ENCODE data around the gene RPS14. TPM values are rescaled to one million over a fixed set of nuclear protein-coding genes. Genes with fewer than 3 reads are reported as not detected.

RPS14 gene
- total and polyA plus RNA-seq, 2 of the 8 experiments (the other 6 are each of a cell fraction or from before 2014, with no cell fraction given) = 2,548 to 6,423 TPM

- TF ChIP-seq NRF1 (IDR thresholded peaks at IDR 0.05; ENCODE audit: low read depth, low read length) = no peak
- peak in 1 of 2 experiments; percentile 99; a peak in 2 of 4 replicates for TF ChIP-seq HDAC2 (IDR thresholded peaks at IDR 0.05; ENCODE audit: borderline replicate concordance in 1 of 2, low read depth in 2 of 2, low read length in 2 of 2)
- no peak for TF ChIP-seq SP4 (IDR thresholded peaks at IDR 0.05; ENCODE audit: low read length)
- no peak for TF ChIP-seq CBX8 (IDR thresholded peaks at IDR 0.05; ENCODE audit: borderline replicate concordance, low read depth, low read length)
- peak in 1 of 2 experiments; percentile 18; a peak in 1 of 3 replicates for TF ChIP-seq EP300 (IDR thresholded peaks at IDR 0.05; ENCODE audit: borderline replicate concordance in 1 of 2, low read depth in 2 of 2, low read length in 2 of 2)
- no peak for TF ChIP-seq HDAC6 (IDR thresholded peaks at IDR 0.05; ENCODE audit: low read depth, low read length)
- no peak for TF ChIP-seq SIRT6 (IDR thresholded peaks at IDR 0.05; ENCODE audit: low read length)
- TF ChIP-seq POLR2AphosphoS5 (IDR thresholded peaks at IDR 0.05; ENCODE audit: low read depth, low read length) = peak; percentile 13; the same call in 1 of the 2 replicates
- no peak for TF ChIP-seq ZNF274 (IDR thresholded peaks at IDR 0.05; ENCODE audit: borderline replicate concordance, extremely low read depth, low read length)
- TF ChIP-seq EGR1 (IDR thresholded peaks at IDR 0.05; ENCODE audit: borderline replicate concordance, low read depth, low read length) = no peak
- TF ChIP-seq TBP (IDR thresholded peaks at IDR 0.05; ENCODE audit: low read depth, low read length) = peak; percentile 46; the same call in 1 of the 2 replicates
- TF ChIP-seq GABPA (IDR thresholded peaks at IDR 0.05; ENCODE audit: borderline replicate concordance, insufficient read depth, low read length) = no peak
- TF ChIP-seq YY1 (IDR thresholded peaks at IDR 0.05; ENCODE audit: low read depth, low read length) = 0 out of 2 replicates have a peak, but pooled peaks have one; percentile 3
- peak; percentile 100 for TF ChIP-seq KDM1A (IDR thresholded peaks at IDR 0.05; ENCODE audit: borderline replicate concordance, low read length)
- no peak for TF ChIP-seq CBX5 (IDR thresholded peaks at IDR 0.05; ENCODE audit: low read depth, low read length)
- TF ChIP-seq RBBP5 (IDR thresholded peaks at IDR 0.05; ENCODE audit: borderline replicate concordance, low read depth, low read length) = no peak
- TF ChIP-seq TAF7 (optimal IDR thresholded peaks at IDR 0.05; ENCODE audit: borderline replicate concordance, low read depth, low read length) = no peak
- peak; percentile 15; the same call in 1 of the 2 replicates for TF ChIP-seq CREB1 (IDR thresholded peaks at IDR 0.05)
- no peak for TF ChIP-seq CEBPB (IDR thresholded peaks at IDR 0.05; ENCODE audit: low read depth, low read length)
- no peak for TF ChIP-seq RNF2 (IDR thresholded peaks at IDR 0.05; ENCODE audit: borderline replicate concordance, low read depth, low read length, missing control alignments, poor library complexity, severe bottlenecking)
- no peak for TF ChIP-seq KDM4A (IDR thresholded peaks at IDR 0.05; ENCODE audit: low read depth, low read length, severe bottlenecking)
- TF ChIP-seq SAP30 (IDR thresholded peaks at IDR 0.05; ENCODE audit: insufficient read depth, insufficient replicate concordance, low read length) = peak; percentile 45
- no peak; the same call in 1 of the 2 replicates for TF ChIP-seq PHF8 (conservative IDR thresholded peaks at IDR 0.05; ENCODE audit: low read depth, low read length)
- TF ChIP-seq BCL11A (IDR thresholded peaks at IDR 0.05; ENCODE audit: low read depth in 2 of 2, low read length in 2 of 2) = no peak
Observed at GRCh38 chr5:150486402-150487198, 37.1 kb upstream of the RPS14 start (continued).
